ENCODE results near the gene KIF5B.
"Not testable (repeated sequence)": the region's sequence is repeated elsewhere in the genome, so short reads cannot be mapped to it uniquely, and the experiment has no call there.

The KIF5B gene

GRCh38 chr10:32072025-32072800 is 16.0 kb upstream of the KIF5B start:
- Histone ChIP-seq H3K4me1 (ENCODE audit: low read length) (no peaks in the 10 kb centered on the region), H3K9me2 (replicated peaks; ENCODE audit: insufficient read depth, low read length) (no peaks in the 10 kb centered on the region), H3K4me2 (ENCODE audit: low read depth, low read length) (no peak overlapping the region), H4K20me1 (ENCODE audit: insufficient read depth, low read length) (no peaks in the 10 kb centered on the region), H3K9me3 (replicated peaks; ENCODE audit: insufficient read depth, low read length) (no peaks in the 10 kb centered on the region), H3K9ac (ENCODE audit: low read length) (no peak overlapping the region), H3K4me3 (ENCODE audit: low read length) (no peak overlapping the region), H3K27me3 (replicated peaks; ENCODE audit: insufficient read depth, low read length) (no peaks in the 10 kb centered on the region), H3K36me3 (replicated peaks; ENCODE audit: insufficient read depth, low read length) (no peaks in the 10 kb centered on the region), H3K79me2 (ENCODE audit: low read length) (no peaks in the 10 kb centered on the region), H3K27ac (ENCODE audit: low read length) (no peak overlapping the region), H3F3A (ENCODE audit: insufficient read depth, low read length) (no peaks in the 10 kb centered on the region), H2AFZ (ENCODE audit: low read length) (no peak overlapping the region)
- TF ChIP-seq CTCF (IDR thresholded peaks at IDR 0.05; ENCODE audit: low read length): no peak
- TF ChIP-seq EZH2 (optimal IDR thresholded peaks at IDR 0.05; ENCODE audit: low read depth, low read length): no peak
- TF ChIP-seq EZH2phosphoT487 (IDR thresholded peaks at IDR 0.05; ENCODE audit: low read length): no peak
- no peak for DNase-seq

- H3K9ac ChIP-seq (ENCODE audit: low read length): no peak overlapping the region
- H3K4me1 ChIP-seq (ENCODE audit: low read length): no peaks in the 10 kb centered on the region
- no peaks in the 10 kb centered on the region for H4K20me1 ChIP-seq (ENCODE audit: insufficient read depth, low read length)
- H3F3A ChIP-seq (ENCODE audit: insufficient read depth, low read length): no peaks in the 10 kb centered on the region
- no peaks in the 10 kb centered on the region for H3K9me2 ChIP-seq (replicated peaks; ENCODE audit: insufficient read depth, low read length)
- no peaks in the 10 kb centered on the region for H3K27me3 ChIP-seq (replicated peaks; ENCODE audit: insufficient read depth, low read length)
- no peak overlapping the region for H3K4me3 ChIP-seq (ENCODE audit: low read length)
- TF ChIP-seq EZH2 (optimal IDR thresholded peaks at IDR 0.05; ENCODE audit: low read depth, low read length) (no peak), CTCF (IDR thresholded peaks at IDR 0.05; ENCODE audit: low read length) (no peak), EZH2phosphoT487 (IDR thresholded peaks at IDR 0.05; ENCODE audit: low read length) (no peak)
- no peak overlapping the region for H2AFZ ChIP-seq (ENCODE audit: low read length)
- H3K36me3 ChIP-seq (replicated peaks; ENCODE audit: insufficient read depth, low read length): no peaks in the 10 kb centered on the region
- H3K4me2 ChIP-seq (ENCODE audit: low read depth, low read length): no peak overlapping the region
- no peaks in the 10 kb centered on the region for H3K79me2 ChIP-seq (ENCODE audit: low read length)
- no peak for DNase-seq
- H3K27ac ChIP-seq (ENCODE audit: low read length): no peak overlapping the region
- no peaks in the 10 kb centered on the region for H3K9me3 ChIP-seq (replicated peaks; ENCODE audit: insufficient read depth, low read length)
These were observed 14.4 kb upstream of the KIF5B start for GRCh38 chr10:32070645-32071044.

- Histone ChIP-seq H3K4me2 (ENCODE audit: low read depth, low read length) (no peak overlapping the region), H3K9me2 (replicated peaks; ENCODE audit: insufficient read depth, low read length) (no peaks in the 10 kb centered on the region), H3K9me3 (replicated peaks; ENCODE audit: insufficient read depth, low read length) (no peaks in the 10 kb centered on the region), H3K4me1 (ENCODE audit: low read length) (no peaks in the 10 kb centered on the region), H3K36me3 (replicated peaks; ENCODE audit: insufficient read depth, low read length) (no peaks in the 10 kb centered on the region), H3K27ac (ENCODE audit: low read length) (no peak overlapping the region), H3K4me3 (ENCODE audit: low read length) (no peak overlapping the region), H3K79me2 (ENCODE audit: low read length) (no peaks in the 10 kb centered on the region), H3K27me3 (replicated peaks; ENCODE audit: insufficient read depth, low read length) (no peaks in the 10 kb centered on the region), H3K9ac (ENCODE audit: low read length) (no peak overlapping the region), H3F3A (ENCODE audit: insufficient read depth, low read length) (no peaks in the 10 kb centered on the region), H4K20me1 (ENCODE audit: insufficient read depth, low read length) (no peaks in the 10 kb centered on the region), H2AFZ (ENCODE audit: low read length) (no peak overlapping the region)
- DNase-seq: no peak
- TF ChIP-seq EZH2phosphoT487 (IDR thresholded peaks at IDR 0.05; ENCODE audit: low read length) (no peak), EZH2 (optimal IDR thresholded peaks at IDR 0.05; ENCODE audit: low read depth, low read length) (no peak), CTCF (IDR thresholded peaks at IDR 0.05; ENCODE audit: low read length) (no peak)
These were observed 12.3 kb upstream of the KIF5B start for GRCh38 chr10:32068569-32068968.

GRCh38 chr10:32067931-32068330 is 11.7 kb upstream of the KIF5B start:
- H3K9me2 ChIP-seq (replicated peaks; ENCODE audit: insufficient read depth, low read length); H3K4me3 ChIP-seq (ENCODE audit: low read length); H3K79me2 ChIP-seq (ENCODE audit: low read length); H3K27me3 ChIP-seq (replicated peaks; ENCODE audit: insufficient read depth, low read length); H3K9me3 ChIP-seq (replicated peaks; ENCODE audit: insufficient read depth, low read length); H2AFZ ChIP-seq (ENCODE audit: low read length); DNase-seq; H3K4me2 ChIP-seq (ENCODE audit: low read depth, low read length); H3K4me1 ChIP-seq (ENCODE audit: low read length); H4K20me1 ChIP-seq (ENCODE audit: insufficient read depth, low read length); H3K36me3 ChIP-seq (replicated peaks; ENCODE audit: insufficient read depth, low read length); H3K9ac ChIP-seq (ENCODE audit: low read length); H3K27ac ChIP-seq (ENCODE audit: low read length); H3F3A ChIP-seq (ENCODE audit: insufficient read depth, low read length): not testable (repeated sequence)
